GM19467 (cell line): ENCODE data around the gene ZMIZ1.

ENCODE experiments used
- ATAC-seq: cut with Tn5 transposase; IDR thresholded peaks from one replicate; pipeline ENCODE4 v1.9.1; 2021; ENCODE audit warnings: mild to moderate bottlenecking, moderate library complexity; ENCODE audit not compliant: unreplicated experiment

ZMIZ1 gene

DNA sequence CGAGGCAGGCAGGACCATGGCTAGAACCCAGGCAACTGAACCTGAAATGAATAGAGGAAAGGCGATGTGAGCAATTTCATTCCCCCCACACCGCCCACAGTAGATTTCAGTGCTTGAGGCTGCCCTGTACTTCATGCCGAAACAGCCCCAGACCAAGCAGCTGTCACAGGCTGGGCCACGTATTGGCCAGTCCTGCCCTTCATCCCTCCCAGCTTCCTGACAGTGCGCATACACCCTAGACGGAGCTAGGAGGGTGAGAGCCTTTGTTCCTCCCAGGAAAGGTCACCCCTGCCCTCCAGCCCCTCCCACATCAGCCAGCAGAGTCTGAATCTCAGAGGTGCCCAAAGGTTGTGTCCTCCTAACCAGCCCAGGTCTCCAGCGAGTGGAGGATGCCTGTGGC is 98.8 kb downstream of the ZMIZ1 start:
- ATAC-seq, result no peak

GRCh38 chr10:79168210-79168609 is 99.4 kb downstream of the ZMIZ1 start:
- ATAC-seq, result no peak

DNA sequence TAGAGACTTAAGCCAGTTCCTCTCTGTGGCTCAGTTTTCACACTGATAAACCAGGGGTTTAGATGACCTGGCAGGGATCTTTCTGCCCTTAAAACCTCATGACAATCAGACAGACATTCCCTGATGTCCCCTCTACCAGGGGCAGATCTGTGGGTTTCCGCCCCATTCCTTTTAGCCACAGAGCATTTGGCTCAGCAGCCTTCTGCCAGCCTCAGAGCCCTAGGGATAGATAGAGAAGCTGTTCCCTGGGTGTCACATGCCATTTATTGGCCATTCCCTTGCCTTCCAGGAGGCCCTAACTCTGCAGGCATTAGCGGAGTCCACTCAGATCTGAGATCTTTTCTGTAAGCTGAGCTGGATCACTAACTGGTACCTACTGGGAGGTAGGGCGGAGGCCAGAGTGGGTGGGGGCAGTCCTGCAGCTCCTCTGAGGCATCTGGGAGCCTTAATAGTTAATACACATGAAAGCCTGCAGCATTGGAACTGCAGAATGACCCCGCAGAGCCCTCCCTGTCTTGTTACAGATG is 101.5 kb downstream of the ZMIZ1 start:
- no peak for ATAC-seq

GRCh38 chr10:79170993-79171392 is 102.2 kb downstream of the ZMIZ1 start:
- ATAC-seq, result no peak

DNA sequence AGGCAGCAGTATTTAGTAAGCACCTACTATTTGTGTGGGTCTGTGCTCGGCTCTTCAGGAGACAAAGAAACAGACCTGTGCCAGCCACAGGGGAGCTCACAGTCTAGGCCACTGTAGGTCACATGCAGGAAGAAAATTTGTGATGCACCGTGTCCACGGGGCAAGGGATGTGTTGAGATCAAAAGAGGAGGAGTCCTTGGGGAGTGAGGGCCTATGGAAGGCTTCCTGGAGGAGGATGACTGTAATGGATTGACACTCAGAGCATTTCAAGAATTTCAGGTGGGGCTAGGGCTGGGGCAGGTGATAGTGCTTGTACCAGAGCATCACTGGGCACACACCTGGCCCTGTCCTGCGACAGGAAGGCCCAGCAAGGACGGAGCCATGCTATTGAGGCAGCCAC is 102.7 kb downstream of the ZMIZ1 start:
- ATAC-seq, result no peak

DNA sequence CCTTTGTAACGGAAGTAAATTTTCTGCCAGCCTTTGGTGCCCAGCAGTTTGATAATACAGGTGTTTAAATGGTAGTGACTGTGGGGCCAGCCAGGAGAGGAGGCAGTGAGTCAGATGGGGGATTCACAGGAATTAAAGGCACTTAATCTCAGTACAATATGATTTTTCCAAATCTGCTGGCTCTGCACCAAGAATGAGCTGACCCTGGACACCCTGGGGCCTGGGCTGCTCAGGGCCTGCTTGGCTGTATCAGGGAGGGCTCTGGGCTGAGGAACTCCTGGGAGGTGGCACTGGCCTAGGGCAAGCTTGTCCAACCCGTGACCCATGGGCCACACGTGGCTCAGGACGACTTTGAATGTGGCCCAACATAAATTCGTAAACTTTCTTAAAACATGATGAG is 104.1 kb downstream of the ZMIZ1 start:
- no peak for ATAC-seq

DNA sequence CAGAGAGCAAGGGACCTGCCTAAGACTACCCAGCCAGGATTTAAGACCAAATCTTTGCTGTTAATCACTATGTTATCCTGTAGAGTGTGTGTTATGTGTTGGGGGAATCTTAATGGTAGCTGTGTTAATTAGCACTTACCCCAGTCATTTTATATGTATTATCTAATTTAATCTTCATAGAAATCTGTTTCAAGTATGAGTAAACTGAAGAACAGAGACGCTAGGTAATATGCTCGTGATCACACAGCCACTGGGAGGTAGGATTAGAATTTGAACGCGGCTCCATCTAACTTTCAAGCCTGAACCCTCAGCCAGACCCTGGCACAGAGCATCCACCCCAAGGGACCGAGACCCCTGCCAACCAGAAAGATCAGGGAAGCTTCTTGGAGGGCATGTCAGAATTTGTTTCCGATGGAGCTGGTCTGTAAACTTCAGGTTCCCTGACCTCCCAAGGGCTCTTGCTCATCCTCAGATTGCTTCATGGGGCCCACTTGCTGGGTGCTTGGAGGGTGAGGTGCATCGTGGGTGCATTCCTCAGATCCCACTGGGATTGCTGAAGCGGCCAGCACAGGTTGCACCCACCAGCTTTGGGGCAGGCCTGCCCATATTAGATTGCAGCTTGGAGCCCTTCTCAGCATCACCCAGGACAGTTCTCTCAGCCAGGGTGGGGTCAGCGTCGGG is 105.0 kb downstream of the ZMIZ1 start:
- ATAC-seq, result no peak

DNA sequence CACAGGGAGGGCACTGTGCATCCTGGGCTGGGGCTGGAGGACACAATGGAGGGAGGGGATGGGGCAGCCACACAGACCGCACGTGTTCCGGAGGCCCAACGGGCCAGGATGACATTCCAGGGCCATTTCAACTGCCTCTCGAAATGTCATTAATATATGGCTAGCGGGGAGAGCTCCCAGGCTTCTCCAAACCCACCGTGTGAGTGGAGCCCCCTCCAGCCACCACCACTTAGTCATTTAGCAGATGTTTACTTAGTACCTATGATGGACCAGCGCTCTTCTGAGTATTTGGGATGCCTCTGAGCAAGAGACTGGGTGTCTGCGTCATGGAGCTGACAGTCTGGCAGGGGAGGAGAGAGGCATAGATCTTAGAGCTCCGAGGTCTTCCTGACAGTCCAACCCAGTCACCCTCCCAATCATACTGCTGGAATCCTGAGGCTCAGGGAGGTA is 107.3 kb downstream of the ZMIZ1 start:
- ATAC-seq, result no peak

- ATAC-seq, result no peak
Measured at GRCh38 chr10:79176949-79177602, 108.3 kb downstream of the ZMIZ1 start.

GRCh38 chr10:79178070-79178576 is 109.4 kb downstream of the ZMIZ1 start:
- ATAC-seq, result no peak

GRCh38 chr10:79178614-79179163 is 109.9 kb downstream of the ZMIZ1 start:
- no peak for ATAC-seq

GRCh38 chr10:79179164-79179956 is 110.6 kb downstream of the ZMIZ1 start:
- ATAC-seq, result no peak

DNA sequence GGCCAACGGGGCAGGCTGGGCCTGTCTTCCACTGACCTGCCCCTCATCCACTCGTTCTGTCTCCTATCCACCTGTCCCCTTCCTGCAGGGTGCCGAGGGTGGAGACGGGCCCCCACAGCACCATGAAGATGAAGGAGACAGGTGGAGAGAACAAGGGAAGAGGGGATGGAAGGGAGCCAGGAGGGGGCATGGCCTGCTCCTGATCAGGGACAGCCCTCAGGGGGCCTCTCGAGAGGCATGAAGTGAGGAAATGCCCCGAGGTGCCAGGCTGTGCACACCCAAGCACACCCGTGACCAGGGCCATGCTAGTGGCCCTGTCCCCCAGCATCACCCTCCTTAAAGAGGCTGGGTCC is 111.2 kb downstream of the ZMIZ1 start:
- no peak for ATAC-seq

DNA sequence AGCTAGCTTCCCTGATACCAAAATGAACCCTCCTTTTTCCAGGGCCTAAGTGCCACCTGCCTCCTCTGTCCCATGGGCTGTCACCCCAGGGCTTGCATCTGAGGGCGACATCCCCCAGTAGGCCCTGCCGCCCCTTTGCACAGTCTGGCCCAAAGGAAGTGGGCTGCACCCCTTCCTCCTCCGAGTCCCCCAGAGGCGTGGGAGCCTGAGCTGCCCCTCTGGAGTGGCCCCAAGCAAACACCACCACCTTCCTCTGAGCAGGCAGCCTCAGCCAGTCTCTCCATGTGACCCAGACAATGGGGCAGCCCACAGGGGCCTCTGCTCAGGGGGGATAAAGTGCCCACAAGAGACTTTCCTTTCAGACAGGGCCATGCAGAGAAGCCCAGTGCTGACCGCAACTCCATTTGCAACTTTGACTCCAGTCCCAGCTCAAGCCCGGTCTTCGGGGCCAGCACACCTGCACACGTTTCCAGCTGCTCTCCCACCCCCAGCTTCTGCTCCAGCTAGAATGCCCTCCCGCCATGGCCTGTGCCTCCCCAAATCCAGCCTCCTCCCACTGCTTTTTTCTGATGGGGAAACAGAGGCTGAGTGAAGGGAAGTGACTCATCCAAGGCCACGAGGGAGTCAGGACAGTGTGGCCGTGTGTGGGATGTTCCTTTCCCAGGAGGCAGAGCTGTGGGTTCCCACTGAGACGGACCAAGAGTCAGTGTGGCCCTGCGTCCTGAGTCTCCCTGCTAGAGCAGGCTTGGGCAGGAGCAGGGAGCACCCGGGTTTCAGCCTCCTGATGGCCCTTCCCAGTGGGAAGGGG is 111.9 kb downstream of the ZMIZ1 start:
- no peak for ATAC-seq

- ATAC-seq, result no peak
Measured at GRCh38 chr10:79181227-79181626, 112.5 kb downstream of the ZMIZ1 start.

GRCh38 chr10:79181698-79182521 is 113.1 kb downstream of the ZMIZ1 start:
- no peak for ATAC-seq

GRCh38 chr10:79182781-79183467 is 114.2 kb downstream of the ZMIZ1 start:
- ATAC-seq, result no peak

GRCh38 chr10:79183468-79183865 is 114.7 kb downstream of the ZMIZ1 start:
- no peak for ATAC-seq

DNA sequence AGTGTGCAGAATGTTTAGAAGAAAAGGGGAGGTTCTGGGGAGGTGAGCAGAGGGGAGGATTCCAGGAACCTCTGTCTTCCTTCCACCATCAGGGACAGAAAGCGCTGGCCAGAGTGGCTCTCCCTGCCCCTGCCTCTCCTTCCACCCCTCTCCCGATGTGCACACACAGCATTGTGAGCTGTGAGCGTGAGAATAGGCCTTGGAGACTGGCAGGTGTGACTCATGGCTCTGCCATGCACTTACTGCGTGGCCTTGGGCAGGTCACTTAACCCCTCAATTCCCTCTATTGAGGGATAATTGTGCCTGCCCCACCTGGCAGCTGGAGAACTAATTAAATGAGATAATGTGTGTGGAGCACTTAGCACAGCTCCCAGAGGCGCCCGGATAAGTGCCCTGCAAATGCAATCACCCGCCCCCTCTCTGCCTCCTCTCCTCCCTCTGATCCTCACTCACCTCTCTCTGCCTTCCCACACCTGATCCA is 115.4 kb downstream of the ZMIZ1 start:
- no peak for ATAC-seq
